Femur (tissue), 1 donor: ENCODE measurements around the gene TSSK3.

Experiments
- DNase-seq: peaks from one replicate; pipeline ENCODE4 v3.0.0-alpha.2; 2017

Gene TSSK3

GRCh38 chr1:32405672-32406467 is 43.5 kb downstream of the TSSK3 start:
- DNase-seq = no peak

GRCh38 chr1:32406629-32407111 is 44.3 kb downstream of the TSSK3 start:
- DNase-seq = no peak

- no peak for DNase-seq
Measured at GRCh38 chr1:32411261-32411660, 48.9 kb downstream of the TSSK3 start.

- peak; percentile 42 for DNase-seq
Measured at GRCh38 chr1:32413507-32414185, 51.3 kb downstream of the TSSK3 start.
